Panc1 (cell line): ENCODE results near the gene SMIM38. TPM values are rescaled to one million over a fixed set of nuclear protein-coding genes. Genes with fewer than 3 reads are reported as not detected.

Experiments used
- ATAC-seq: fragments of 200-7000 bp; cut with Tn5 transposase; 2 replicates; pipeline ENCODE4 v1.9.1; 2020; ENCODE audit warnings: mild to moderate bottlenecking, moderate library complexity
- BruUV-seq: library from RNA; stranded (reverse); fragments of 400-500 nt; replicated peaks from 2 replicates; lab custom pipeline; 2021; lab: Mats Ljungman, UMichigan
- CTCF ChIA-PET: fragments of 300-600 bp; sonication (Branson Sonifier 250); formaldehyde crosslinking; loops from one replicate; lab custom pipeline; 2022; ENCODE audit warnings: antibody characterized with exemption; lab: Charles Lee
- POLR2A ChIA-PET: fragments of 300-600 bp; sonication (Branson Sonifier 250); formaldehyde crosslinking; loops from one replicate; lab custom pipeline; 2022; ENCODE audit warnings: antibody characterized with exemption; lab: Charles Lee
- DNase-seq: peaks from one replicate; pipeline ENCODE4 v3.0.0-alpha.2; 2010; ENCODE audit warnings: low read depth, low spot score
- H3K27ac ChIP-seq: 2 replicates; pipeline ENCODE4 v1.5.1; 2011; ENCODE audit warnings: mild to moderate bottlenecking, low read length, inconsistent platforms
- H3K27me3 ChIP-seq: fragments of 200-500 bp; sonication (Bioruptor generic); 2 replicates; pipeline ENCODE4 v1.6.0; 2014; ENCODE audit warnings: low read length, inconsistent platforms; ENCODE audit not compliant: control insufficient read depth, insufficient read depth
- H3K36me3 ChIP-seq: fragments of 200-500 bp; sonication (Bioruptor generic); 2 replicates; pipeline ENCODE4 v1.5.1; 2014; ENCODE audit warnings: inconsistent platforms, mild to moderate bottlenecking, low read length, moderate library complexity; ENCODE audit not compliant: control insufficient read depth, insufficient read depth
- H3K4me1 ChIP-seq: 2 replicates; pipeline ENCODE4 v1.5.1; 2011; ENCODE audit warnings: inconsistent platforms, mild to moderate bottlenecking, low read length, moderate library complexity; ENCODE audit not compliant: control insufficient read depth, insufficient read depth
- H3K4me3 ChIP-seq, 2 experiments: 2 replicates each; pipeline ENCODE4 v1.5.1; 2011 to 2012; ENCODE audit warnings: low read depth in 2 of 2, low read length in 2 of 2, mild to moderate bottlenecking in 2 of 2, inconsistent platforms in 1 of 2, moderate library complexity in 1 of 2
- H3K9me3 ChIP-seq: fragments of 200-500 bp; sonication (Bioruptor generic); 2 replicates; pipeline ENCODE4 v1.5.1; 2014; ENCODE audit warnings: low read depth, mild to moderate bottlenecking, inconsistent platforms, low read length, moderate library complexity; ENCODE audit not compliant: control insufficient read depth, insufficient read depth
- POLR2AphosphoS5 ChIP-seq: IDR thresholded peaks from 2 replicates; pipeline ENCODE4 v1.6.1; 2012; ENCODE audit warnings: mild to moderate bottlenecking, low read depth, low read length, moderate library complexity
- REST ChIP-seq, 2 experiments: IDR thresholded peaks; 2 replicates each; pipeline ENCODE4 v1.6.1; 2011 to 2012; ENCODE audit warnings: low read depth in 2 of 2, control low read depth in 1 of 2, low read length in 1 of 2, mild to moderate bottlenecking in 1 of 2, moderate library complexity in 1 of 2; ENCODE audit not compliant: insufficient read depth in 1 of 2
- SIN3A ChIP-seq: IDR thresholded peaks from 2 replicates; pipeline ENCODE4 v1.6.1; 2012; ENCODE audit warnings: low read depth, mild to moderate bottlenecking, low read length, moderate library complexity, borderline replicate concordance; ENCODE audit not compliant: insufficient read depth
- TCF7L2 ChIP-seq: IDR thresholded peaks from 2 replicates; pipeline ENCODE4 v1.6.1; 2011; ENCODE audit warnings: mild to moderate bottlenecking, low read depth, low read length, inconsistent platforms
- in situ Hi-C: cut with HindIII; loops from 2 replicates; pipeline ENCODE4 v1.10.0; 2016; ENCODE audit warnings: low sequenced_read_pairs, low pct_unique_long_range_greater_than_20kb
- intact Hi-C: fragments of 100-400 bp; cut with micrococcal nuclease; formaldehyde crosslinking; loops from one replicate; pipeline ENCODE4 v1.10.0; 2022; ENCODE audit not compliant: unreplicated experiment
- total RNA-seq: library from RNA; stranded (reverse); gene quantifications from one replicate; pipeline ENCODE4 v1.2.1, GENCODE V29; 2021; ENCODE audit not compliant: unreplicated experiment
- TF ChIP-seq, protein P1 (sequence below): fragments of 450-650 bp; IDR thresholded peaks from 2 replicates; pipeline ENCODE4 v1.5.1; 2017; ENCODE audit warnings: mild to moderate bottlenecking

The SMIM38 gene
- total RNA-seq, 1 experiment from 2014 or later: 0.46 TPM

DNA sequence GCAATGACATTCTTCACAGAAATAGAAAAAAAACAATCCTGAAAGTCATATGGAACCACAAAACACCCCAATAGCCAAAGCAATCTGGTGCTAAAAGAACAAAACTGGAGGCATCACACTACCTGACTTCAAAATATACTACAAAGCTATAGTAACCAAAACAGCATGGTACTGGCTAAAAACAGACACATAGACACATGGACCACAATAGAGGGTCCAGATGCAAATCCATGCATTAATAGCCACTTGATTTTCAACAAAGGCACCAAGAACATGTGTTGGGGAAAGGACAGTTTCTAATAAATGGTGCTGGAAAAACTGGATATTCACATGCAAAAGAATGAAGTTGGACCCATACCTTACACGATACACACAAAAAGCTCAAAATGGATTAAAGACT, 27.9 kb upstream of the SMIM38 start:
- ChIA-PET CTCF (no interaction called here), POLR2A (no interaction called here)
- H3K4me3 ChIP-seq: no peak overlapping the region
- in situ Hi-C loops (no loop called here), intact Hi-C loops (loop anchor here (5.0 kb wide), 1 partner anchor 514 kb away; the partner anchor contains the start of gene CCND1)
- no peak for ATAC-seq
- no peak overlapping the region for H3K27ac ChIP-seq
- H3K27me3 ChIP-seq: no peaks in the 10 kb centered on the region
- TF ChIP-seq TCF7L2 (no peak), SIN3A (no peak), REST (IDR thresholded peaks at IDR 0.05; ENCODE audit: insufficient read depth in 1 of 2, low read depth in 2 of 2, low read length in 1 of 2) (no peak), POLR2AphosphoS5 (no peak)
- TF ChIP-seq, protein P1, sequence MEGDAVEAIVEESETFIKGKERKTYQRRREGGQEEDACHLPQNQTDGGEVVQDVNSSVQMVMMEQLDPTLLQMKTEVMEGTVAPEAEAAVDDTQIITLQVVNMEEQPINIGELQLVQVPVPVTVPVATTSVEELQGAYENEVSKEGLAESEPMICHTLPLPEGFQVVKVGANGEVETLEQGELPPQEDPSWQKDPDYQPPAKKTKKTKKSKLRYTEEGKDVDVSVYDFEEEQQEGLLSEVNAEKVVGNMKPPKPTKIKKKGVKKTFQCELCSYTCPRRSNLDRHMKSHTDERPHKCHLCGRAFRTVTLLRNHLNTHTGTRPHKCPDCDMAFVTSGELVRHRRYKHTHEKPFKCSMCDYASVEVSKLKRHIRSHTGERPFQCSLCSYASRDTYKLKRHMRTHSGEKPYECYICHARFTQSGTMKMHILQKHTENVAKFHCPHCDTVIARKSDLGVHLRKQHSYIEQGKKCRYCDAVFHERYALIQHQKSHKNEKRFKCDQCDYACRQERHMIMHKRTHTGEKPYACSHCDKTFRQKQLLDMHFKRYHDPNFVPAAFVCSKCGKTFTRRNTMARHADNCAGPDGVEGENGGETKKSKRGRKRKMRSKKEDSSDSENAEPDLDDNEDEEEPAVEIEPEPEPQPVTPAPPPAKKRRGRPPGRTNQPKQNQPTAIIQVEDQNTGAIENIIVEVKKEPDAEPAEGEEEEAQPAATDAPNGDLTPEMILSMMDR: no peak
- peaks cover 55% of the 10 kb centered on the region for H3K4me1 ChIP-seq
- no TSS peak for BruUV-seq
- DNase-seq: no peak
- H3K36me3 ChIP-seq: no peaks in the 10 kb centered on the region
- peaks cover 3% of the 10 kb centered on the region; the same call in 1 of the 2 replicates for H3K9me3 ChIP-seq

GRCh38 chr11:69129053-69129452, 26.7 kb upstream of the SMIM38 start:
- Histone ChIP-seq H3K36me3 (no peaks in the 10 kb centered on the region), H3K4me1 (peaks cover 43% of the 10 kb centered on the region), H3K4me3 (no peak overlapping the region), H3K9me3 (peaks cover 8% of the 10 kb centered on the region; the same call in 1 of the 2 replicates), H3K27me3 (no peaks in the 10 kb centered on the region), H3K27ac (no peak overlapping the region)
- DNase-seq (no peak), ATAC-seq (no peak)
- intact Hi-C loops: loop anchor here (5.0 kb wide), 1 partner anchor 513 kb away; the partner anchor contains the start of gene CCND1
- in situ Hi-C loops: no loop called here
- TF ChIP-seq REST (IDR thresholded peaks at IDR 0.05; ENCODE audit: insufficient read depth in 1 of 2, low read depth in 2 of 2, low read length in 1 of 2): no peak
- no peak for TF ChIP-seq SIN3A
- TF ChIP-seq, protein P1: no peak
- ChIA-PET POLR2A (no interaction called here), CTCF (no interaction called here)
- BruUV-seq: no TSS peak
